ENCODE measurements around the gene SLAMF7. TPM values are rescaled to one million over a fixed set of nuclear protein-coding genes. Genes with fewer than 3 reads are reported as not detected.

Gene SLAMF7
- polyA plus RNA-seq, 2 of the 4 experiments (the other 2 are of a cell fraction) = 0.57 to 1.8 TPM

GRCh38 chr1:160774886-160775719 is 36.1 kb downstream of the SLAMF7 start:
- Histone ChIP-seq H3K27ac (no peak overlapping the region), H3K4me3 (no peak overlapping the region), H3K4me2 (no peak overlapping the region), H3K4me1 (no peaks in the 10 kb centered on the region), H3K9me3 (no peaks in the 10 kb centered on the region)
- POLR2A ChIA-PET = no interaction called here
- CTCF ChIA-PET = interaction anchor here (0.9 to 2.2 kb wide), 4 partner anchors 16 to 56 kb away, joined by 3 to 8 read pairs (median 4); no protein-coding TSS in a partner anchor
- DNase-seq (ENCODE audit: low read depth in 1 of 2, low spot score in 1 of 2) (no peak), ATAC-seq (no peak), FAIRE-seq (no peak)
- WGBS (ENCODE audit: missing lambda C conversion rate) = 30% methylated on average over 2 of the region's 2 CpGs
- TF ChIP-seq FOXS1 (CRISPR knock-in tag; IDR thresholded peaks at IDR 0.05) (no peak), REST (IDR thresholded peaks at IDR 0.05) (no peak), CHD2 (IDR thresholded peaks at IDR 0.05; ENCODE audit: low read length, partially characterized antibody) (no peak), POLR2A (IDR thresholded peaks at IDR 0.05; ENCODE audit: low read length) (no peak), CTCF (IDR thresholded peaks at IDR 0.05) (no peak), TFCP2L1 (CRISPR knock-in tag; IDR thresholded peaks at IDR 0.05) (no peak)

GRCh38 chr1:160776178-160776577 is 37.1 kb downstream of the SLAMF7 start:
- ChIA-PET POLR2A (no interaction called here), CTCF (interaction anchor here (0.9 to 2.2 kb wide), 6 partner anchors 15 to 176 kb away, joined by 3 to 8 read pairs (median 6); no protein-coding TSS in a partner anchor)
- FAIRE-seq (no peak), DNase-seq (ENCODE audit: low read depth in 1 of 2, low spot score in 1 of 2) (no peak), ATAC-seq (no peak)
- Histone ChIP-seq H3K9me3 (no peaks in the 10 kb centered on the region), H3K27ac (no peak overlapping the region), H3K4me3 (no peak overlapping the region), H3K4me1 (no peaks in the 10 kb centered on the region), H3K4me2 (no peak overlapping the region)
- 94% methylated on average over 1 of the region's 1 CpG for WGBS (ENCODE audit: missing lambda C conversion rate)
- TF ChIP-seq HOXB5 (CRISPR knock-in tag; IDR thresholded peaks at IDR 0.05) (no peak), POLR2AphosphoS2 (conservative IDR thresholded peaks at IDR 0.05; ENCODE audit: low read length) (no peak), KDM1A (IDR thresholded peaks at IDR 0.05; ENCODE audit: low read depth) (no peak), RFX5 (IDR thresholded peaks at IDR 0.05) (no peak), NPAS2 (CRISPR knock-in tag; IDR thresholded peaks at IDR 0.05; ENCODE audit: borderline replicate concordance) (no peak), HMGXB4 (CRISPR knock-in tag; IDR thresholded peaks at IDR 0.05; ENCODE audit: borderline replicate concordance) (no peak), MYC (IDR thresholded peaks at IDR 0.05; ENCODE audit: borderline replicate concordance, low read length) (no peak)

Measured in A549 (cell line).